Measurements from ENCODE around the gene GGTLC1.

The GGTLC1 gene

GRCh38 chr20:23963941-23964340 is 24.6 kb downstream of the GGTLC1 start:
- DNase-seq = no peak

GRCh38 chr20:23962272-23962671 is 26.3 kb downstream of the GGTLC1 start:
- DNase-seq = no peak

GRCh38 chr20:23959054-23959453 is 29.5 kb downstream of the GGTLC1 start:
- DNase-seq = no peak

GRCh38 chr20:23955896-23956295 is 32.7 kb downstream of the GGTLC1 start:
- DNase-seq = no peak

GRCh38 chr20:23954008-23954745 is 34.4 kb downstream of the GGTLC1 start:
- DNase-seq = no peak

- DNase-seq = no peak
Measured at GRCh38 chr20:23946206-23946605, 42.4 kb downstream of the GGTLC1 start.

GRCh38 chr20:23943304-23943703 is 45.3 kb downstream of the GGTLC1 start:
- DNase-seq = no peak

GRCh38 chr20:23939641-23940040 is 48.9 kb downstream of the GGTLC1 start:
- DNase-seq = no peak

- no peak for DNase-seq
Measured at GRCh38 chr20:23939063-23939462, 49.5 kb downstream of the GGTLC1 start.

- no peak for DNase-seq
Measured at GRCh38 chr20:23938118-23938438, 50.5 kb downstream of the GGTLC1 start.

GRCh38 chr20:23937303-23938117 is 51.1 kb downstream of the GGTLC1 start:
- peak; percentile 46 to 62 (median 58) for DNase-seq

Measured in suppressor macrophage (primary cell).